Lower lobe of right lung (tissue), 2 donors: ENCODE data around the gene F8A1. TPM values are rescaled to one million over a fixed set of nuclear protein-coding genes. Genes with fewer than 3 reads are reported as not detected.
"Not testable (repeated sequence)": the region's sequence is repeated elsewhere in the genome, so short reads cannot be mapped to it uniquely, and the experiment has no call there.

Experiments used
- ATAC-seq, 2 donors: fragments of 200-7000 bp; cut with Tn5 transposase; one replicate each; pipeline ENCODE4 v1.9.1; 2020 to 2022; ENCODE audit warnings: mild to moderate bottlenecking in 2 of 2, moderate library complexity in 2 of 2
- DNase-seq: peaks from one replicate; pipeline ENCODE4 v3.0.0-alpha.2; 2020
- H3K27ac ChIP-seq: fragments of 200-600 bp; one replicate; pipeline ENCODE4 v1.8.0; 2022
- H3K27me3 ChIP-seq: fragments of 200-600 bp; one replicate; pipeline ENCODE4 v1.8.0; 2022; ENCODE audit warnings: low read depth
- H3K36me3 ChIP-seq: fragments of 200-600 bp; one replicate; pipeline ENCODE4 v1.8.0; 2022; ENCODE audit warnings: mild to moderate bottlenecking
- H3K4me1 ChIP-seq: fragments of 200-600 bp; one replicate; pipeline ENCODE4 v1.8.0; 2022
- H3K4me3 ChIP-seq: fragments of 200-600 bp; one replicate; pipeline ENCODE4 v1.8.0; 2022; ENCODE audit warnings: mild to moderate bottlenecking
- H3K9me3 ChIP-seq: fragments of 200-600 bp; one replicate; pipeline ENCODE4 v1.8.0; 2022
- CTCF ChIP-seq: fragments of 200-600 bp; IDR thresholded peaks from one replicate; pipeline ENCODE4 v1.8.0; 2022; ENCODE audit warnings: antibody characterized with exemption, mild to moderate bottlenecking
- intact Hi-C: fragments of 100-400 bp; cut with DNase I; formaldehyde crosslinking; loops from one replicate; pipeline ENCODE4 v1.11.0; 2022
- total RNA-seq: library from RNA; stranded (reverse); fragmentation: NEBNext Ultra II Directional; extraction: Animal tissue kit (Norgen Biotek cat#: 25700); gene quantifications from one replicate; pipeline ENCODE4 v1.2.1, GENCODE V29; 2021
- donor health status: DM: no; HTN: yes; CAD: no; lungs with severe emphysema.

The F8A1 gene
- total RNA-seq, 1 donor from 2014 or later, result 39.6 TPM

GRCh38 chrX:154886789-154887221, 650 bp downstream of the F8A1 start:
- H3K36me3 ChIP-seq, H3K4me3 ChIP-seq, H3K27me3 ChIP-seq, H3K27ac ChIP-seq, H3K4me1 ChIP-seq, H3K9me3 ChIP-seq, intact Hi-C loops, DNase-seq: not testable (repeated sequence)
- ATAC-seq, result peak; percentile 57 to 71

GRCh38 chrX:154890990-154891639, 5.0 kb downstream of the F8A1 start:
- intact Hi-C loops, result no loop called here
- Histone ChIP-seq H3K4me1 (no peaks in the 10 kb centered on the region), H3K27me3 (no peaks in the 10 kb centered on the region), H3K36me3 (no peaks in the 10 kb centered on the region), H3K27ac (no peak overlapping the region), H3K9me3 (no peaks in the 10 kb centered on the region), H3K4me3 (no peak overlapping the region)
- TF ChIP-seq CTCF, result no peak
- DNase-seq (no peak), ATAC-seq (no peak)

GRCh38 chrX:154892296-154892695, 6.1 kb downstream of the F8A1 start:
- Histone ChIP-seq H3K27ac (no peak overlapping the region), H3K27me3 (no peaks in the 10 kb centered on the region), H3K4me3 (no peak overlapping the region), H3K36me3 (no peaks in the 10 kb centered on the region), H3K9me3 (no peaks in the 10 kb centered on the region), H3K4me1 (no peaks in the 10 kb centered on the region)
- ATAC-seq (no peak), DNase-seq (no peak)
- no peak for TF ChIP-seq CTCF
- intact Hi-C loops, result no loop called here

DNA sequence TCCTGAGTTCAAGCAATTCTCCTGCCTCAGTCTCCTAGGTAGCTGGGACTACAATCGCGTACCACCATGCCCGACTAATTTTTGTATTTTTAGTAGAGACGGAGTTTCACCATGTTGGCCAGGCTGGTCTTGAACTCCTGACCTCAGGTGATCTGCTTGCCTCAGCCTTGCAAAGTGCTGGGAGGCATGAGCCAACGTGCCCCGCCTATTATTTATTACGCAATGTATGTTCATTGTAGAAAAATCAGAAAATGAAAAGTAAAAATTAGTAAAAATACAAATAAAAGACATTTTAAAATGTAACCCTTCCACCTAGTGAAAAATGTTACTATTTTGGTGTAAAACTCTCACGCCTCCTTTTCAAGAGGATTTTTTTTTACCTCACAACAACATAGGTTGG, 14.2 kb downstream of the F8A1 start:
- Histone ChIP-seq H3K36me3 (no peaks in the 10 kb centered on the region), H3K4me1 (no peaks in the 10 kb centered on the region), H3K9me3 (no peaks in the 10 kb centered on the region), H3K27me3 (no peaks in the 10 kb centered on the region), H3K4me3 (no peak overlapping the region), H3K27ac (no peak overlapping the region)
- TF ChIP-seq CTCF, result no peak
- no peak for ATAC-seq
- no peak for DNase-seq
- intact Hi-C loops, result no loop called here

DNA sequence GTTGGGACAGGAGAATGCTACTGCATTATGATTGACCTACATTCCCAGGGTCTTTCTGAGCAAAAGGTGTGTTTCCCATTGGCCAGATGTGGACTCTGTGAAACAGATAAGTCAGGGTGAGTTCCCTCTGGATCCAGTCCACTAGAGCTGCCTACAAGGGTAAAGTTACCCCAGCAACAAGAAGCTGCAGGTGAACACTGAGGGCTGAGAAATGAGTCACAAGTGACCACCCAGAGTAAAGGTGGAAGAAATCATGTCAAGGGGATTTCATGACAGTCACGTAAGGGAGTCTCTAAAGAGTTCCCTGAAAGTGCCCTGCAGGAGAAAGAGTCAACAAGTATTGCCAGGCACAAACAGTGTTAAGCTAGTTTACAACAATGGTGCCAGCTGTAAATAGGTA, 16.3 kb downstream of the F8A1 start:
- no peak overlapping the region for H3K27ac ChIP-seq
- no peaks in the 10 kb centered on the region for H3K4me1 ChIP-seq
- H3K4me3 ChIP-seq, result no peak overlapping the region
- no peak for ATAC-seq
- intact Hi-C loops, result no loop called here
- no peaks in the 10 kb centered on the region for H3K9me3 ChIP-seq
- no peak for TF ChIP-seq CTCF
- no peak for DNase-seq
- no peaks in the 10 kb centered on the region for H3K36me3 ChIP-seq
- H3K27me3 ChIP-seq, result no peaks in the 10 kb centered on the region

- H3K9me3 ChIP-seq, result no peaks in the 10 kb centered on the region
- no peaks in the 10 kb centered on the region for H3K27me3 ChIP-seq
- no peak for TF ChIP-seq CTCF
- no peak for ATAC-seq
- H3K27ac ChIP-seq, result no peak overlapping the region
- no peaks in the 10 kb centered on the region for H3K36me3 ChIP-seq
- no peak for DNase-seq
- no peak overlapping the region for H3K4me3 ChIP-seq
- intact Hi-C loops, result no loop called here
- H3K4me1 ChIP-seq, result no peaks in the 10 kb centered on the region
Measured at GRCh38 chrX:154908821-154909220, 22.7 kb downstream of the F8A1 start.

DNA sequence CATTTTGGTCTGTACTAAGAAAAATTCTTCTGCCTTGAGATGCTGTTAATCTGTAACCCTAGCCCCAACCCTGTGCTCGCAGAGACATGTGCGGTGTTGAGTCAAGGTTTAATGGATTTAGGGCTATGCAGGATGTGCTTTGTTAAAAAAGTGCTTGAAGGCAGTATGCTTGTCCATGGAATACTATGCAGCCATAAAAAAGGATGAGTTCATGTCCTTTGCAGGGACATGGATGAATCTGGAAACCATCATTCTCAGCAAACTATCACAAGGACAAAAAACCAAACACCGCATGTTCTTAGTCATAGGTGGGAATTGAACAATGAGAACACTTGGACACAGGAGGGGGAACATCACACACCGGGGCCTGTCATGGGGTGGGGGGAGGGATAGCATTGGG, 23.9 kb downstream of the F8A1 start:
- H3K27me3 ChIP-seq, H3K9me3 ChIP-seq, ATAC-seq, H3K4me3 ChIP-seq, intact Hi-C loops, H3K36me3 ChIP-seq, H3K4me1 ChIP-seq, DNase-seq, H3K27ac ChIP-seq: not testable (repeated sequence)

GRCh38 chrX:154910528-154910927, 24.4 kb downstream of the F8A1 start:
- H3K36me3 ChIP-seq, intact Hi-C loops, H3K27me3 ChIP-seq, H3K27ac ChIP-seq, H3K4me1 ChIP-seq, H3K4me3 ChIP-seq, DNase-seq, H3K9me3 ChIP-seq, ATAC-seq: not testable (repeated sequence)
